ENCODE measurements around the gene PLA2G2F.

DNA sequence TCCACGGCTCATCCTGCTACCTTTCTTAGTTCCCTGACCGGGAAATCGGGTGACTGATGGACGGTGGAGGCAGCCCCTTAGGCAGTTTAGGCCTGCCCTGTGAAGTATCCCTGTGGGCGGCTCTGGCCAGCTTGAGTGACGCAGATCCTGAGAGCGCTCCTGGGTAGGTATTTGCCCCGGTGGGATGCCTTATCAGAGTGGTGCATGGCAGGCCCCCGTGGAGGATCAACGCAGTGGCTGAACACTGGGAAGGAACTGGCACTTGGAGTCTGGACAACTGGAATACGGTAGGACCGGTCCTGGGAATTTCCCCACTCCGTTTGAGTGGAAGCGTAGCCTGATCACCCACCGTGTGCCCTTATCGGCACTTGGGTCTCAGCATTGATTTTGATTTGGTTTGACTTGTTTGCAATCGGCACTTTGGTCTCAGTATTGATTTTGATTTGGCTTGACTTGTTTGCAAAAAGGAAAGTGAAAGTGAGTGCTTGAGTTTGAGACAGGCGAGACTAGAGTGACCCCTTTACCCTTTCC lies 15.2 kb downstream of the PLA2G2F start:
- no peak for TF ChIP-seq CTCF (IDR thresholded peaks at IDR 0.05)
- TF ChIP-seq POLR2A (IDR thresholded peaks at IDR 0.05) = no peak

Data from right lobe of liver (tissue), 4 donors.